Cardiac fibroblast (primary cell): ENCODE measurements around the gene UPK3A.
"Not testable (repeated sequence)": the region's sequence is repeated elsewhere in the genome, so short reads cannot be mapped to it uniquely, and the experiment has no call there.

Source experiments
- DNase-seq, 2 donors: peaks; one replicate each; pipeline versions ENCODE4 v3.0.0 to v3.0.0-alpha.2; 2010; ENCODE audit warnings: low read depth in 2 of 2
- H3K4me3 ChIP-seq, 2 donors: replicated peaks in 1 of 2; 1 replicate in 1 of 2; 2 replicates in 1 of 2; pipeline ENCODE4 v1.5.1; 2011; ENCODE audit warnings: low read depth in 2 of 2, low read length in 2 of 2, mild to moderate bottlenecking in 2 of 2, moderate library complexity in 1 of 2
- CTCF ChIP-seq: IDR thresholded peaks from one replicate; pipeline ENCODE4 v1.5.1; 2011; ENCODE audit warnings: low read depth, mild to moderate bottlenecking, low read length, inconsistent platforms

The UPK3A gene

GRCh38 chr22:45273452-45274075 lies 11.2 kb upstream of the UPK3A start:
- no peak for TF ChIP-seq CTCF
- no peak for DNase-seq
- no peak overlapping the region for H3K4me3 ChIP-seq

- DNase-seq: no peak
- no peak for TF ChIP-seq CTCF
- H3K4me3 ChIP-seq: no peak overlapping the region
Measured at GRCh38 chr22:45276507-45277105, 8.1 kb upstream of the UPK3A start.

GRCh38 chr22:45277720-45278119 lies 7.0 kb upstream of the UPK3A start:
- not testable (repeated sequence) for DNase-seq, H3K4me3 ChIP-seq

GRCh38 chr22:45278125-45278524 lies 6.6 kb upstream of the UPK3A start:
- DNase-seq: no peak
- TF ChIP-seq CTCF: no peak
- no peak overlapping the region for H3K4me3 ChIP-seq

GRCh38 chr22:45280587-45280980 lies 4.2 kb upstream of the UPK3A start:
- no peak for DNase-seq
- H3K4me3 ChIP-seq: no peak overlapping the region
- no peak for TF ChIP-seq CTCF

GRCh38 chr22:45281010-45281409 lies 3.7 kb upstream of the UPK3A start:
- no peak overlapping the region for H3K4me3 ChIP-seq
- no peak for DNase-seq
- no peak for TF ChIP-seq CTCF

GRCh38 chr22:45285263-45286058 lies 712 bp downstream of the UPK3A start:
- no peak for TF ChIP-seq CTCF
- H3K4me3 ChIP-seq: no peak overlapping the region
- no peak for DNase-seq
